Pancreas (tissue), 10 donors: ENCODE data around the gene PIK3CA. TPM values are rescaled to one million over a fixed set of nuclear protein-coding genes. Genes with fewer than 3 reads are reported as not detected.
A peak's percentile ranks its signal among the peaks of the same experiment; 100 is the strongest.
"Not testable (repeated sequence)": the region's sequence is repeated elsewhere in the genome, so short reads cannot be mapped to it uniquely, and the experiment has no call there.

Source experiments
- ATAC-seq, 4 donors: fragments of 200-7000 bp; cut with Tn5 transposase; one replicate each; pipeline versions ENCODE4 v1.8.0 to v1.9.1; 2020; ENCODE audit warnings: mild to moderate bottlenecking in 4 of 4, moderate library complexity in 4 of 4
- DNase-seq, 6 donors: peaks; one replicate each; pipeline ENCODE4 v3.0.0-alpha.2; 2020
- FAIRE-seq: peaks from 2 replicates; lab custom pipeline; 2012; peaks lifted over from hg19 to GRCh38; lab: Jason Lieb, UNC
- H3K27ac ChIP-seq, 4 donors: fragments of 200-600 bp; sonication (generic); 1 replicate in 3 of 4; 2 replicates in 1 of 4; pipeline versions ENCODE4 v1.5.0 to v1.8.0; 2020
- H3K27me3 ChIP-seq, 4 donors: fragments of 200-600 bp; one replicate each; pipeline ENCODE4 v1.8.0; 2021
- H3K36me3 ChIP-seq, 3 donors: fragments of 200-600 bp; sonication (generic) in 1 of 3; one replicate each; pipeline versions ENCODE4 v1.5.0 to v1.8.0; 2020 to 2021
- H3K4me1 ChIP-seq, 3 donors: fragments of 200-600 bp; one replicate each; pipeline ENCODE4 v1.8.0; 2021
- H3K4me3 ChIP-seq, 4 donors: fragments of 200-600 bp; sonication (generic) in 2 of 4; one replicate each; pipeline versions ENCODE4 v1.5.0 to v1.8.0; 2020 to 2021
- H3K9me3 ChIP-seq, 4 donors: fragments of 200-600 bp; one replicate each; pipeline ENCODE4 v1.8.0; 2021
- WGBS, 2 donors: extraction: QIAGEN DNeasy Blood & Tissue Kit; methylation state at CpG; one replicate each; pipeline ENCODE4 v1.1.7; 2013; 5-methylcytosine and 5-hydroxymethylcytosine counted together
- intact Hi-C, 3 donors: fragments of 100-400 bp; cut with DNase I; formaldehyde crosslinking; loops; one replicate each; pipeline versions ENCODE4 v1.11.1 to v1.14.2; 2022
- polyA plus RNA-seq, 2 donors: library from polyadenylated mRNA; stranded (reverse); fragments of 200-250 nt; gene quantifications; one replicate each; pipeline ENCODE4 v1.2.3, GENCODE V29; 2013
- total RNA-seq, 6 donors: library from RNA; stranded (reverse); fragmentation: NEBNext Ultra II Directional in 4 of 6; extraction: Animal tissue kit (Norgen Biotek cat#: 25700) in 4 of 6; gene quantifications; one replicate each; pipeline versions ENCODE4 v1.2.1 to v1.2.4, GENCODE V29; 2021 to 2023
- TF ChIP-seq, protein P1 (sequence below), 4 donors: fragments of 200-600 bp; sonication (generic) in 3 of 4; IDR thresholded peaks; one replicate each; pipeline versions ENCODE4 v1.5.0 to v1.8.0; 2021; ENCODE audit warnings: antibody characterized with exemption in 4 of 4
- donor health status: healthy with polysubstance abuse.
- donor health status: DM: no; HTN: no; CAD: no; lungs with moderate emphysema.
- donor health status: DM: no; HTN: no; CAD: no.
- donor health status: control.
- donor health status: control.
- donor health status: Bipolar disorder and iron deficiency.
- donor health status: DM: yes; HTN: yes; CAD: no.
- donor health status: DM: no; HTN: no; CAD: no.
- donor health status: DM: no; HTN: no; CAD: no.
- donor health status: DM: yes; HTN: yes; CAD: no.

PIK3CA gene
- total and polyA plus RNA-seq, 8 donors, result 1.6 to 15.6 (median 6.4) TPM

DNA sequence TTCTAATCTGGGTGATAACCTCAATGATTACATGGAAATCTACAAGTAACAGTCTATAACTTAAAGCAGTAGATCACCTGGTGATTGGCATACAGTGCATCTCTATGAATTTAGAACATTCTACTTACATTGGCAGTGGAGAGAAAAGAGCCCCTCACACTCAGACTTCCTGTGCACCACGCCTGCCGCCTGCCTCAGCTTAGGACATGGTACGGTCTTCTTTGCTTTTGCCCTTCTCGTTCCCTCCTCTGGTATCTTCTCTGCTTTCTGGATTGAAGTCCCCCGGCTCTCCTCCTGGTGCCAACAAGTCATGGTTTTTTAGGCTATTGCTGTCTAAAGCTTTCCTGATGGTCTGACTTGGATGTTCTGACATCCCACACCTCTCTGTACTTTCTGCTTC is 110.7 kb downstream of the PIK3CA start:
- Histone ChIP-seq H3K9me3 (no peaks in the 10 kb centered on the region), H3K4me3 (no peak overlapping the region), H3K36me3 (no peaks in the 10 kb centered on the region), H3K4me1 (peaks cover 0 to 16% (median 10%) of the 10 kb centered on the region in 3 donors), H3K27me3 (no peaks in the 10 kb centered on the region), H3K27ac (no peak overlapping the region)
- TF ChIP-seq, protein P1, sequence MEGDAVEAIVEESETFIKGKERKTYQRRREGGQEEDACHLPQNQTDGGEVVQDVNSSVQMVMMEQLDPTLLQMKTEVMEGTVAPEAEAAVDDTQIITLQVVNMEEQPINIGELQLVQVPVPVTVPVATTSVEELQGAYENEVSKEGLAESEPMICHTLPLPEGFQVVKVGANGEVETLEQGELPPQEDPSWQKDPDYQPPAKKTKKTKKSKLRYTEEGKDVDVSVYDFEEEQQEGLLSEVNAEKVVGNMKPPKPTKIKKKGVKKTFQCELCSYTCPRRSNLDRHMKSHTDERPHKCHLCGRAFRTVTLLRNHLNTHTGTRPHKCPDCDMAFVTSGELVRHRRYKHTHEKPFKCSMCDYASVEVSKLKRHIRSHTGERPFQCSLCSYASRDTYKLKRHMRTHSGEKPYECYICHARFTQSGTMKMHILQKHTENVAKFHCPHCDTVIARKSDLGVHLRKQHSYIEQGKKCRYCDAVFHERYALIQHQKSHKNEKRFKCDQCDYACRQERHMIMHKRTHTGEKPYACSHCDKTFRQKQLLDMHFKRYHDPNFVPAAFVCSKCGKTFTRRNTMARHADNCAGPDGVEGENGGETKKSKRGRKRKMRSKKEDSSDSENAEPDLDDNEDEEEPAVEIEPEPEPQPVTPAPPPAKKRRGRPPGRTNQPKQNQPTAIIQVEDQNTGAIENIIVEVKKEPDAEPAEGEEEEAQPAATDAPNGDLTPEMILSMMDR (IDR thresholded peaks at IDR 0.05), result no peak
- intact Hi-C loops, result no loop called here
- DNase-seq, result no peak
- no peak for ATAC-seq
- FAIRE-seq, result no peak
- WGBS, 2 donors, result 86 to 87% methylated on average over 5 of the region's 5 CpGs

DNA sequence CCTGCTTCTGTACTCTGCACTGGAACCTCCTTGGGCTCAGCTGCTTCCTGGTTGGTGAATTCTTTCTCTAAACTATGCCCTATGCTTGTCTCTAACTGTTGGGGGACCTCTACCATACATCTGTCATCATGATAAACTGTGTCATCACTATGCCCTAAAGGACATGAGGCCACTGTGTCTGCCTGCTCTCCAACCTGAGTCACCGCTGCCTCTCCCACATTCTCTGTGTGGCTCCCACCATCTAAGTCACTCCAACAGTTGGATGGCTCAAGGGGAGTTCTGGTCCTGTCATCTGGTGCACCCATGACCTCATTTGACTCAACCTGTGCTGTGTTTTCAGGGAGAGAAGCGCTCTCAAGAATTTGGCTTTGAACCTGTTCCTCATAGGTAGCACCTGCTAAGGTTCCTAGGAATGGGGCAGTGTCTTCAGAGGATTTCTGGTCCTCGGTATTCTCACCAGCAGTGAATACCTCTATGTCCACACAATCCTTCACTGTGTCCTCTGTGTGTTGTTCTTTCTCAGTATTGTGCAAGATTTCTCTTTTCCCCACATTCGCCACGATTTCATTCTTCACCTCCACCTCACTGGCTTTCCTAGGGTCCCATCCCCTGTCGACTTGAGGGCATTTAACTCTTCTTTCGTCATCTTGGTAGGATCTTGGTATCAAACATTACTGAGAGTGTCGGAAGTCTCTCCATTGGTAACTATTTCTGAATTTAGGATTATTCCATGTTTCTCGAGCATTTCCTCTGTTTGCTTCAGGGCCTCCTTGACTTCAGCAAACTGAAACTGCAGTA is 112.0 kb downstream of the PIK3CA start:
- DNase-seq, ATAC-seq, H3K36me3 ChIP-seq, H3K9me3 ChIP-seq, intact Hi-C loops, H3K27me3 ChIP-seq, FAIRE-seq, H3K27ac ChIP-seq: not testable (repeated sequence)
- peak overlapping the region in 2 of 4 donors; percentile 58 to 70 for H3K4me3 ChIP-seq
- WGBS, 2 donors, result 98 to 99% methylated on average over 9 of the region's 9 CpGs
- peaks cover 0 to 15% (median 10%) of the 10 kb centered on the region in 3 donors for H3K4me1 ChIP-seq

DNA sequence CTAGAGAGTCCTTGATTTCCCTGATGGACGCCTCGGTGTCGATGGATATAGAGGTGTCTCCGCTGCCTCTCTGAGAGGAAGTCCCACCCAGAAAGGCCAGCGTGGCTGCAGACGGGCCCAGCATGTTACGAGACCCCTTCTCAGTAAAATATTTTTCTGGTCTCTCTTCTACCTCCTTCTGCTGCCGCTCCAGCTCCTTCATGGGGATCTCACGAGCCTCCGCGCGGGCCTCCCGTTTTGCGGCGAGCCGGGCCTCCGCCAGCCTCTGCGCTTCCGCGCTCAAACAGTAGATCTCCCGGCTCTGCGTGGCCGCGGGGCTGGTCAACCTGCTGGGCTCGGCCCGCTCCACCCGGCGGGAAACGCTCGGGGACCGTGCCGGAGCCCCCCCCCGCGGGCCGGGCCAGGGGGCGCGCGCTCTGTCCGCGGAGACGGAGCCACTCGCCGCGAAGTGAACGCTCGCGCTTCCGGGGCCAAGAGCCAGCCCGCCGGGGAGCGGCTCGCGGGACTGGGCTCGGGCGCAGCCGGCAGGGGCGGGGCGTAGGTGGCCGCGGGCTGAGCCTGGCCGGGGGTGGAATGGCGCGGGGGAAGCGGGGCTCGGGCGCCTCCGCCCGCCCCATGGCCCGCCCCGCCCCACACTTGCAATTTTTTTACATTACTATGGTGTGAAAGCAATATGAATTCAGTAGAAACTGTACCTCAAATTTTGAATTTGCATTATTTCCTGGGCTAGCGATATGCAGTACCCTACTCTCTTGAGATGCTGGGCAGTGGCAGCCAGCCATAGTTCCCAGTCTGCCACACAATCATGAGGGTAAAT is 113.0 kb downstream of the PIK3CA start:
- peak overlapping the region; percentile 42 to 70 (median 54) for H3K4me3 ChIP-seq
- peaks cover 0 to 5% (median 4%) of the 10 kb centered on the region in 3 donors for H3K4me1 ChIP-seq
- intact Hi-C loops, result no loop called here
- no peaks in the 10 kb centered on the region for H3K9me3 ChIP-seq
- WGBS, 2 donors, result 7 to 8% methylated on average over 71 of the region's 71 CpGs
- no peaks in the 10 kb centered on the region for H3K27me3 ChIP-seq
- FAIRE-seq (no peak), ATAC-seq (peak; percentile 99 to 100 (median 100)), DNase-seq (peak; percentile 73 to 91 (median 84))
- TF ChIP-seq, protein P1 (IDR thresholded peaks at IDR 0.05), result no peak
- no peaks in the 10 kb centered on the region for H3K36me3 ChIP-seq
- peak overlapping the region in 3 of 4 donors; percentile 19 to 63 (median 62) for H3K27ac ChIP-seq

DNA sequence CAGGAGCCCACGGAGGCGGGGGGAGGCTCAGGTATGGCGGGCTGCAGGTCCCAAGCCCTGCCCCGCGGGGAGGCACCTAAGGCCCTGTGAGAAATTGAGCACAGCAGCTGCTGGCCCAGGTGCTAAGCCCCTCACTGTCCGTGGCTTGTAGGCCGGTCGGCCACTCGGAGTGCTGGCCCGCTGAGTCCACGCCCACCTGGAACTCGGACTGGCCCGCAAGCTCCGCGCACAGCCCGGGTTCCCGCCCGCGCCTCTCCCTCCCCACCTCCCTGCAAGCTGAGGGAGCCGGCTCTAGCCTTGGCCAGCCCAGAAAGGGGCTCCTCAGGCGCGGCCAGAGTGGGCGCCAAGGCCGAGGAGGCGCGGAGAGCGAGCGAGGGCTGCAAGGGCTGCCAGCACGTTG is 115.0 kb downstream of the PIK3CA start:
- FAIRE-seq, result no peak
- no peaks in the 10 kb centered on the region for H3K9me3 ChIP-seq
- TF ChIP-seq, protein P1 (IDR thresholded peaks at IDR 0.05), result no peak
- no peaks in the 10 kb centered on the region for H3K27me3 ChIP-seq
- 97% methylated on average over 29 of the region's 29 CpGs for WGBS, 2 donors
- ATAC-seq, result no peak
- no peak overlapping the region for H3K4me3 ChIP-seq
- no peak overlapping the region for H3K27ac ChIP-seq
- intact Hi-C loops, result no loop called here
- no peaks in the 10 kb centered on the region for H3K4me1 ChIP-seq
- no peaks in the 10 kb centered on the region for H3K36me3 ChIP-seq
- DNase-seq, result peak in 3 of 6 donors; percentile 16 to 67 (median 30)

DNA sequence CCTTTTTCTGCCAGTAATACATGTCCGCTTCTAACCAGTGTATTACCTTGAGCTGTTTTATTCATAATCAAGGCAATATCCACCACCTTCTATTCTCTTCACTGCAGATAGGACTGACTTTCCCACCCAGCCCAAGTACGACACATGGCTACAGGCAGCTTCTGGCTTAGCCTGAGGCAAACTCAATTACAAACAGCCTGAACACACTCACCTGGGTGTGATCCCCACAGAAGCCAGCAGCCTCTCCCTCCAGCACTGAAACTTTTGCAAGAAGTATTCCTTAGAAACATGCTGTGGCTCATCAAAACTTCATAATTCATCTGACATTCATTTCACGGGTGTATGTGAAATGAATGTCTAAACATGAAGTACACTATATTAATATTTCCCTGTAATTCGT is 116.3 kb downstream of the PIK3CA start:
- 59 to 61% methylated on average over 4 of the region's 4 CpGs for WGBS, 2 donors
- ATAC-seq (no peak), DNase-seq (no peak), FAIRE-seq (no peak)
- intact Hi-C loops, result no loop called here
- Histone ChIP-seq H3K4me3 (no peak overlapping the region), H3K4me1 (no peaks in the 10 kb centered on the region), H3K27me3 (no peaks in the 10 kb centered on the region), H3K36me3 (no peaks in the 10 kb centered on the region), H3K9me3 (no peaks in the 10 kb centered on the region), H3K27ac (no peak overlapping the region)
- TF ChIP-seq, protein P1 (IDR thresholded peaks at IDR 0.05), result no peak
